Smooth muscle cell (in vitro differentiated cells): ENCODE data around the gene FUBP1. TPM values are rescaled to one million over a fixed set of nuclear protein-coding genes. Genes with fewer than 3 reads are reported as not detected.
A peak's percentile ranks its signal among the peaks of the same experiment; 100 is the strongest.
"Not testable (repeated sequence)": the region's sequence is repeated elsewhere in the genome, so short reads cannot be mapped to it uniquely, and the experiment has no call there.

Experiments used
- DNase-seq: peaks from one replicate; lab custom pipeline; 2025; ENCODE audit not compliant: unreplicated experiment; lab: John Stamatoyannopoulos, UW
- H2AFZ ChIP-seq: fragments of 200-600 bp; sonication (generic); 2 replicates; pipeline ENCODE4 v1.6.0; 2016; ENCODE audit warnings: antibody characterized with exemption, low read depth, mild to moderate bottlenecking
- H3F3A ChIP-seq: fragments of 200-600 bp; sonication (generic); 2 replicates; pipeline ENCODE4 v1.6.0; 2017; ENCODE audit warnings: antibody characterized with exemption, low read depth
- H3K27ac ChIP-seq: fragments of 200-600 bp; sonication (generic); 2 replicates; pipeline ENCODE4 v1.5.1; 2016; ENCODE audit warnings: low read depth, mild to moderate bottlenecking
- H3K27me3 ChIP-seq: fragments of 200-600 bp; sonication (generic); 2 replicates; pipeline ENCODE4 v1.6.1; 2016; ENCODE audit warnings: low read depth, mild to moderate bottlenecking
- H3K36me3 ChIP-seq: fragments of 200-600 bp; sonication (generic); 2 replicates; pipeline ENCODE4 v1.5.1; 2016; ENCODE audit warnings: low read depth
- H3K4me1 ChIP-seq: fragments of 200-600 bp; sonication (generic); 2 replicates; pipeline ENCODE4 v1.5.1; 2016; ENCODE audit warnings: low read depth
- H3K4me2 ChIP-seq: fragments of 200-600 bp; sonication (generic); 2 replicates; pipeline ENCODE4 v1.6.0; 2016; ENCODE audit warnings: mild to moderate bottlenecking
- H3K4me3 ChIP-seq: fragments of 200-600 bp; sonication (generic); 2 replicates; pipeline ENCODE4 v1.5.1; 2016; ENCODE audit warnings: mild to moderate bottlenecking
- H3K79me2 ChIP-seq: fragments of 200-600 bp; sonication (generic); 2 replicates; pipeline ENCODE4 v1.6.0; 2016; ENCODE audit warnings: low read depth, mild to moderate bottlenecking
- H3K9ac ChIP-seq: fragments of 200-600 bp; sonication (generic); 2 replicates; pipeline ENCODE4 v1.6.0; 2016; ENCODE audit warnings: low read depth
- H3K9me3 ChIP-seq: fragments of 200-600 bp; sonication (generic); replicated peaks from 2 replicates; pipeline ENCODE4 v1.5.1; 2016; ENCODE audit warnings: low read depth
- H4K20me1 ChIP-seq: fragments of 200-600 bp; sonication (generic); 2 replicates; pipeline ENCODE4 v1.6.0; 2016; ENCODE audit warnings: low read depth
- CTCF ChIP-seq: fragments of 200-600 bp; sonication (generic); IDR thresholded peaks from 2 replicates; pipeline ENCODE4 v1.5.1; 2017; ENCODE audit warnings: borderline replicate concordance, mild to moderate bottlenecking, antibody characterized with exemption; ENCODE audit not compliant: insufficient read depth, poor library complexity, severe bottlenecking
- WGBS: methylation state at CpG from one replicate; pipeline ENCODE4 v1.1.7; 2016; ENCODE audit warnings: low lambda C conversion rate; 5-methylcytosine and 5-hydroxymethylcytosine counted together
- polyA plus RNA-seq: library from polyadenylated mRNA; unstranded; fragments of >200 nt; fragmentation: Nextera tagmentation; extraction: Ambion mirVana; gene quantifications from 2 replicates; pipeline ENCODE4 v1.2.1, GENCODE V29; 2016
- total RNA-seq: library from RNA; depleted of rRNA; stranded (reverse); fragments of >200 nt; gene quantifications from 2 replicates; pipeline ENCODE4 v1.2.3, GENCODE V29; 2014

Gene FUBP1
- 144 and 166 TPM in 2 replicates for total RNA-seq
- 50.5 and 60.4 TPM in 2 replicates for polyA plus RNA-seq

- under 1% methylated on average over 57 of the region's 57 CpGs for WGBS
- peak; percentile 94 for DNase-seq
- Histone ChIP-seq H4K20me1 (peaks cover 45% of the 10 kb centered on the region), H3K27me3 (no peaks in the 10 kb centered on the region), H3K4me2 (peak within 1 kb of the TSS; percentile 94), H3F3A (no peaks in the 10 kb centered on the region), H3K4me1 (peaks cover 41% of the 10 kb centered on the region), H3K9ac (peak within 1 kb of the TSS; percentile 100), H2AFZ (peak within 1 kb of the TSS; percentile 83), H3K9me3 (no peaks in the 10 kb centered on the region), H3K36me3 (peaks cover 7% of the 10 kb centered on the region), H3K27ac (peak within 1 kb of the TSS; percentile 99), H3K4me3 (peak within 1 kb of the TSS; percentile 94), H3K79me2 (peaks cover 80% of the 10 kb centered on the region)
- TF ChIP-seq CTCF = peak; percentile 40
Observed at GRCh38 chr1:77978969-77979876, at the start of gene FUBP1. Gene FUBP1, minus strand, starts transcription at chr1:77979072. Its CDS starts 68 bp downstream, at chr1:77979004.

- not testable (repeated sequence) for H3K79me2 ChIP-seq, H3K27ac ChIP-seq, DNase-seq, H4K20me1 ChIP-seq, H3K4me2 ChIP-seq, H3K4me3 ChIP-seq, H3K36me3 ChIP-seq, H3K27me3 ChIP-seq, H3K9ac ChIP-seq, H2AFZ ChIP-seq, H3F3A ChIP-seq, H3K4me1 ChIP-seq, H3K9me3 ChIP-seq
- 98% methylated on average over 4 of the region's 4 CpGs for WGBS
Observed at GRCh38 chr1:78021134-78021533, 42.3 kb upstream of the FUBP1 start.

GRCh38 chr1:78019024-78019423 lies 40.2 kb upstream of the FUBP1 start:
- DNase-seq = no peak
- Histone ChIP-seq H3K36me3 (peaks cover 11% of the 10 kb centered on the region), H2AFZ (no peak overlapping the region), H3K27me3 (no peaks in the 10 kb centered on the region), H3K27ac (peak overlapping the region; percentile 21), H3K79me2 (peaks cover 6% of the 10 kb centered on the region), H3F3A (no peaks in the 10 kb centered on the region), H3K4me2 (no peak overlapping the region), H3K4me3 (no peak overlapping the region), H4K20me1 (peaks cover 24% of the 10 kb centered on the region), H3K9me3 (no peaks in the 10 kb centered on the region), H3K9ac (no peak overlapping the region), H3K4me1 (no peaks in the 10 kb centered on the region)
- TF ChIP-seq CTCF = no peak
- 90% methylated on average over 1 of the region's 1 CpG for WGBS

- Histone ChIP-seq H3K79me2 (peaks cover 23% of the 10 kb centered on the region), H3K36me3 (peaks cover 11% of the 10 kb centered on the region), H2AFZ (no peak overlapping the region), H3K27me3 (no peaks in the 10 kb centered on the region), H3K4me3 (no peak overlapping the region), H3K4me1 (peaks cover 3% of the 10 kb centered on the region), H3K4me2 (no peak overlapping the region), H4K20me1 (peaks cover 43% of the 10 kb centered on the region), H3K9me3 (no peaks in the 10 kb centered on the region), H3K9ac (no peak overlapping the region), H3F3A (no peaks in the 10 kb centered on the region), H3K27ac (no peak overlapping the region)
- no peak for TF ChIP-seq CTCF
- DNase-seq = no peak
Observed at GRCh38 chr1:78015148-78015547, 36.3 kb upstream of the FUBP1 start.
